Measurements from ENCODE around the gene B4GALT2.

Gene B4GALT2

DNA sequence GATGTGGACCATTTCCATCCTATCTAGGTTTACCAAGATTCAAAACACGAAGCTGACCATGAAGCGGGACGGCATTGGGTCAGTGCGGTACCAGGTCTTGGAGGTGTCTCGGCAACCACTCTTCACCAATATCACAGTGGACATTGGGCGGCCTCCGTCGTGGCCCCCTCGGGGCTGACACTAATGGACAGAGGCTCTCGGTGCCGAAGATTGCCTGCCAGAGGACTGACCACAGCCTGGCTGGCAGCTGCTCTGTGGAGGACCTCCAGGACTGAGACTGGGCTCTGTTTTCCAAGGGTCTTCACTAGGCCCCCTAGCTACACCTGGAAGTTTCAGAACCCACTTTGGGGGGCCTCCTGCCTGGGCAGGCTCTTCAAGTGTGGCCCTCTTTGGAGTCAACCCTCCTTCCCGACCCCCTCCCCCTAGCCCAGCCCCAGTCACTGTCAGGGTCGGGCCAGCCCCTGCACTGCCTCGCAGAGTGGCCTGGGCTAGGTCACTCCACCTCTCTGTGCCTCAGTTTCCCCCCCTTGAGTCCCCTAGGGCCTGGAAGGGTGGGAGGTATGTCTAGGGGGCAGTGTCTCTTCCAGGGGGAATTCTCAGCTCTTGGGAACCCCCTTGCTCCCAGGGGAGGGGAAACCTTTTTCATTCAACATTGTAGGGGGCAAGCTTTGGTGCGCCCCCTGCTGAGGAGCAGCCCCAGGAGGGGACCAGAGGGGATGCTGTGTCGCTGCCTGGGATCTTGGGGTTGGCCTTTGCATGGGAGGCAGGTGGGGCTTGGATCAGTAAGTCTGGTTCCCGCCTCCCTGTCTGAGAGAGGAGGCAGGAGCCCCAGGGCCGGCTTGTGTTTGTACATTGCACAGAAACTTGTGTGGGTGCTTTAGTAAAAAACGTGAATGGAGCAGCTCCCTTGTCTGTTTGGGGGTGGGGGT lies 11.5 kb downstream of the B4GALT2 start:
- TF ChIP-seq, protein P1, sequence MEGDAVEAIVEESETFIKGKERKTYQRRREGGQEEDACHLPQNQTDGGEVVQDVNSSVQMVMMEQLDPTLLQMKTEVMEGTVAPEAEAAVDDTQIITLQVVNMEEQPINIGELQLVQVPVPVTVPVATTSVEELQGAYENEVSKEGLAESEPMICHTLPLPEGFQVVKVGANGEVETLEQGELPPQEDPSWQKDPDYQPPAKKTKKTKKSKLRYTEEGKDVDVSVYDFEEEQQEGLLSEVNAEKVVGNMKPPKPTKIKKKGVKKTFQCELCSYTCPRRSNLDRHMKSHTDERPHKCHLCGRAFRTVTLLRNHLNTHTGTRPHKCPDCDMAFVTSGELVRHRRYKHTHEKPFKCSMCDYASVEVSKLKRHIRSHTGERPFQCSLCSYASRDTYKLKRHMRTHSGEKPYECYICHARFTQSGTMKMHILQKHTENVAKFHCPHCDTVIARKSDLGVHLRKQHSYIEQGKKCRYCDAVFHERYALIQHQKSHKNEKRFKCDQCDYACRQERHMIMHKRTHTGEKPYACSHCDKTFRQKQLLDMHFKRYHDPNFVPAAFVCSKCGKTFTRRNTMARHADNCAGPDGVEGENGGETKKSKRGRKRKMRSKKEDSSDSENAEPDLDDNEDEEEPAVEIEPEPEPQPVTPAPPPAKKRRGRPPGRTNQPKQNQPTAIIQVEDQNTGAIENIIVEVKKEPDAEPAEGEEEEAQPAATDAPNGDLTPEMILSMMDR (IDR thresholded peaks at IDR 0.05; ENCODE audit: low read depth, low read length), result peak; percentile 14
- in situ Hi-C loops (cut with HindIII; ENCODE audit: low sequenced_read_pairs), result no loop called here
- no peak for DNase-seq (ENCODE audit: low read depth, low spot score)
- peak overlapping the region; percentile 63 for H3K4me3 ChIP-seq (ENCODE audit: low read depth, low read length)

DNA sequence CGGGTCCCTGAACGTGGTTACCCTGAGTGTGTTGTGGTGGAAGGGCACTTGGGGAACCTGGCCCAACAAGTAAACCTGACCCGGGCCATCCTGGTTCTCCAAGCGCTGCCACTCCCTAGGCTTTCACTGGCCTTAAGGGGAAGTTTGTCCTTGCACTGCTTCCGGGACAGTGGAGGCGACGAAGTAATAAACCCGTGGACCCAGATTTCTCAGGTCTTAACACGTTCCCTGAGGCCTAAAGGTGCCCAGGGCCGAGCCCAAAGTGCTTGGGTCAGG lies 12.1 kb downstream of the B4GALT2 start:
- TF ChIP-seq, protein P1 (IDR thresholded peaks at IDR 0.05; ENCODE audit: low read depth, low read length), result no peak
- DNase-seq (ENCODE audit: low read depth, low spot score), result no peak
- in situ Hi-C loops (cut with HindIII; ENCODE audit: low sequenced_read_pairs), result no loop called here
- H3K4me3 ChIP-seq (ENCODE audit: low read depth, low read length), result peak overlapping the region; percentile 63

DNA sequence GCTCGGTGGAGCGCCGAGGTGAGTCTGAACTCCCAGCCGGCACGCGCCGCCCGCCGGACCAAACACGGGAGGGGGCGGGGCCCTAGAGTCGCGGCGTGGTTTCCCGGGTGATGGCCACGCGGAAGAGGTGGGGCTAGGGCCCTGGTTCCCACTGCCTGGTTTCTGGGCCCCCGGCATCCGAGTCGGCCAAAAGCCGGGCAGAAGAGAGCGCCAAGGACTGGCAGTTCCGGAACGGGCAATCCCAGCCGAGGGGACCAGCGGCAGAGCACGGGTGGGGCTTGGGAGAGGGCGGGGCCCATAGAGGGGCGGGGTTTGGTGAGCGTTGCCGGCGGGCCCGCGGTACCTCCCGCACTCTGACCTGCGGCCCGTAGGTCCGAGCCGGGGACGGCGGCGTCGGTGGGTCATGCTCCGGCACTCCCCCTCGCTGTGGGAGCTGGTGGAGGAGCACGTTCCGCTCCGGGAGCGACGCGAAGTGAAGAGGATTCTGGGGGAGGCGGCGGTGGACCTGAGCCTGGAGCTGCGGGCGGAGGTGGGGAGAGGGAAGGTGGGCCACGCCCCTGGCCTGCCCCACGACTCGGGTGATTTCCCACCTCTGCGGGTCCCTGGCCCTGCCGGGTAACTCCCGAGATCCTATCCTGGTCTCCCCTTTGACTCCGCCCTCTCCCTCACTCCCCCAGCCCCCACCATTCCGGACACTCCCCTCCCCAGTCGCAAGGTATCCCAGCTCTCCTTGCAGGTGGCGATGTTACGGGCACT lies 12.6 kb downstream of the B4GALT2 start, which contains the start of gene CCDC24:
CCDC24 (plus strand) TSS at position 124 of the 756 bp plus-strand sequence; CDS start at position 404, 280 bp downstream.
- in situ Hi-C loops (cut with HindIII; ENCODE audit: low sequenced_read_pairs), result no loop called here
- TF ChIP-seq, protein P1 (IDR thresholded peaks at IDR 0.05; ENCODE audit: low read depth, low read length), result no peak
- peak within 1 kb of the TSS; percentile 63 for H3K4me3 ChIP-seq (ENCODE audit: low read depth, low read length)
- DNase-seq (ENCODE audit: low read depth, low spot score), result peak; percentile 77

DNA sequence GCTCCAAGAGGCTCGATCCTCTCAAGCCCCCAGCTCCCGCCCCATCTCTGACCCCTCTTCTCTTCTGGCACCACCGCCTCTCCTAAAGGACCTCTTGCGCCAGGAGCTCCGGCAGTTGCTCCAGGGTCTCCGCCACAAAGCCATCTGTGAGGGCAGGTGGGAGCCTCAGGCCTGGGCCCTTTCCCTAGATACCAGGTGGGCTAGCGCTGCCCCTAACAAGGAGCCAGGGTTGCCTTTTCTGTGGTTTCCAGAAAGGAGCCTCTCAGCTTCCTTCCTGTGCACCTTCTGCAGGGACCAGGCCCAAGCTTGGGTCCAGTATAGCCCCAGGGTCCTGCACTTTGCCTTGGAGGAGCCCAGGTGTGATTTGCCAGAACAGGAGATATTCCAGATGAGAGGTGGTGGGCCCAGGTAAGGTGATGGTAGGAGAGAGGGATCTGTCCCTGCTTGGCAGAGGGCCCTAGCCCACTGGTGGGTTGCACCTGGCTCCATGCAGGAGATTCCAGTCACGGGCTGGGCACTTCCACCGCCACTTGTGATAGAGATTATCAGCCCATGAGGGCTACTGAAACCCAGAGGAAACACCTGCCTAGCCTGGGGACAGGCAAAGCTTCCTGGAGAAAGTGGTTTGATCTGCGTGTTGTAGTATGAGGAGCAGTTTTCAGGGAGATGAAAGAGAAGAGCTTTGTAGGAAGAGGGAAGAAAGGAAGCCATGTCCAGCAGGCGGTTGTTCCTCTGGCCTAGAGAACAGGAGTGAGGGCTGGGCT lies 13.4 kb downstream of the B4GALT2 start:
- no peak for DNase-seq (ENCODE audit: low read depth, low spot score)
- in situ Hi-C loops (cut with HindIII; ENCODE audit: low sequenced_read_pairs), result no loop called here
- H3K4me3 ChIP-seq (ENCODE audit: low read depth, low read length), result peak overlapping the region; percentile 63
- TF ChIP-seq, protein P1 (IDR thresholded peaks at IDR 0.05; ENCODE audit: low read depth, low read length), result no peak

DNA sequence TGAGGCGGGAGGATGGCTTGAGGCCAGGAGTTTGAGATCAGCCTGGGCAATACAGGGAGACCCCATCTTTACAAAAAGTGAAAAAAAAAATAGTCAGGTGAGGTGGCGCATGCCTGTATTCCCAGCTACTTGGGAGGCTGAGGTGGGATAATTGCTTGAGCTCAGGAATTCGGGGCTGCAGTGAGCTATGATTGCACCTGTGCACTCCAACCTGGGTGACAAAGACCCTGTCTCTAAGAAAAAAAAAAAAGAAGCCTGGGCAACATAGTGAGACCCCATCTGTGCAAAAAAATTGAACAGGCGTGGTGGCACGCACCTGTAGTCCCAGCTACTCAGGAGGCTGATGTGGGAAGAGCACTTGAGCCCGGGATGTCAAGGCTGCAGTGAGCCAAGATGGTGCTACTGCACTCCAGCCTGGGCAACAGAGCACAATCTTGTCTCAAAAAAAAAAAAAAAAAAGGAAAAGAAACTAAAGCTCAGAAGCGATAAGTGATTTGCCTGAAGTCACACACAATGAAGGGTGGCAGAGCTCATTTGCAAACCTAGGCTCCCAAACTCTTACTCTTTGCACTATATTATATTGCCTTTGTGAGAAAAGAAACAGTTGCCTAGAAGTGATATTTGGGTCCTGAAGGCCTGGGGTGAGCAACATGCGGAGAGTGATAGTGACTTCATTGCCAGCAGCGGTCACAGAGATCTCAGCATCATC lies 14.3 kb downstream of the B4GALT2 start:
- in situ Hi-C loops (cut with HindIII; ENCODE audit: low sequenced_read_pairs), result no loop called here
- H3K4me3 ChIP-seq (ENCODE audit: low read depth, low read length), result no peak overlapping the region
- no peak for DNase-seq (ENCODE audit: low read depth, low spot score)
- TF ChIP-seq, protein P1 (IDR thresholded peaks at IDR 0.05; ENCODE audit: low read depth, low read length), result no peak

DNA sequence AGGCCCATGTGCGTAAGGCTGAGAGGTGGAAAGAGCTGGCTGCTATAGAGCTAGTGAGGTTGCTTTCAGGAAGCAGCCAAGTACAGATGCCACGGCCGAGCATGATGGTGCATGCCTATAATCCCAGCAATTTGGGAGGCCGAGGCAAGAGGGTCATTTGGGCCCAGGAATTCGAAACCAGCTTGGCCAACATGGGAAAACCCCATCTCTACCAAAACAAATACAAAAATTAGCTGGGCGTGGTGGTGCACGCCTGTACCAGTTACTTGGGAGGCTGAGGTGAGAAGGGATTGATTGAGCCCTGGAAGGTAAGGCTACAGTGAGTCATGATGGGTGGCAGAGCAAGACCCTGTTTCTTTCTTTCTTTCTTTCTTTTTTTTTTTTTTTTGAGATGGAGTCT lies 15.1 kb downstream of the B4GALT2 start:
- in situ Hi-C loops (cut with HindIII; ENCODE audit: low sequenced_read_pairs), result no loop called here
- no peak for DNase-seq (ENCODE audit: low read depth, low spot score)
- TF ChIP-seq, protein P1 (IDR thresholded peaks at IDR 0.05; ENCODE audit: low read depth, low read length), result no peak

More for the DNA sequence above, 15.1 kb downstream of the B4GALT2 start:
- H3K4me3 ChIP-seq (ENCODE audit: low read depth, low read length), result no peak overlapping the region
